NCI-H82 treated with DMSO at 0.1 percent for 48 hours (cell line): ENCODE measurements around the gene CWC22.
"Not testable (repeated sequence)": the region's sequence is repeated elsewhere in the genome, so short reads cannot be mapped to it uniquely, and the experiment has no call there.

Experiments
- DNase-seq: peaks from one replicate; lab custom pipeline; 2025; ENCODE audit not compliant: unreplicated experiment; lab: John Stamatoyannopoulos, UW

CWC22 gene

DNA sequence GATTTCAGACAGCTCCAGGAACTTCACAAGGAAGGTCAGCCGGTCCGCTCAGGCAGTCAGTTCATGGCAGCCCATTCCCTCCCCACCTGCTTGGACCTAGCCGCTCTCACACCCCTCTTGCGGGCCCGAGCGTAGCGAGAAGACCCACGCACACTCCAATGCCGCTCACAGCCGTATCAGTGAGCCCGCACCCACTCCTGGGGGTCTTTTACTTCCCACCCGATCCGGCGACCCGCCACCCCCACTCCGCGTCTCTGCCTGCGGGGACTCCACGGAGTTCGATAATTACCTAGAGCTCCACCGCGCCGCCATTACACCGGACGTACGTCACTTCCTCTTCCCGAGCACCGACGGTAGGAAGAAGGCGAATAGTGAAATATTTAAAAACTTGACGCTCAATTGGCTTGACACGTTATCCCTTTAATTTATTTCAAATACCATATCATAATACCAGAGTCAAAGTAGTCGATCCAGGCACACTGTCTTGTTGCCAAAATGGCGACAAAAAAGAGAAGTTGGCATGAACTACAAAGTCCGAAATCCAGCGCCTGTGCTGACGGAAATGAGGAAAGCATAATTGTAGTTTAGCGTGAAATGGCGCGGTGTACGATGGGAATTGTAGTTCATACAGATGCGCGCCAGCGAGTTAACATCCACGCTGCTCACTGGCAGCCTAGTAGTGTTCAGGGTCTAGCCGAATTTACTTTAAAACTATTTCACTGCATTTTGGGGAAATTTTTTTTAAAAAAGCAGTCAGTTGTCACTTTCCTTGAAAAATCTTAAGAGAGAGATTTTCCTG lies at the start of gene CWC22:
Gene CWC22 (minus strand): TSS at position 517 of the 799 bp plus-strand sequence. CDS start 13,956 bp downstream, outside the sequence.
- DNase-seq: peak; percentile 95

DNA sequence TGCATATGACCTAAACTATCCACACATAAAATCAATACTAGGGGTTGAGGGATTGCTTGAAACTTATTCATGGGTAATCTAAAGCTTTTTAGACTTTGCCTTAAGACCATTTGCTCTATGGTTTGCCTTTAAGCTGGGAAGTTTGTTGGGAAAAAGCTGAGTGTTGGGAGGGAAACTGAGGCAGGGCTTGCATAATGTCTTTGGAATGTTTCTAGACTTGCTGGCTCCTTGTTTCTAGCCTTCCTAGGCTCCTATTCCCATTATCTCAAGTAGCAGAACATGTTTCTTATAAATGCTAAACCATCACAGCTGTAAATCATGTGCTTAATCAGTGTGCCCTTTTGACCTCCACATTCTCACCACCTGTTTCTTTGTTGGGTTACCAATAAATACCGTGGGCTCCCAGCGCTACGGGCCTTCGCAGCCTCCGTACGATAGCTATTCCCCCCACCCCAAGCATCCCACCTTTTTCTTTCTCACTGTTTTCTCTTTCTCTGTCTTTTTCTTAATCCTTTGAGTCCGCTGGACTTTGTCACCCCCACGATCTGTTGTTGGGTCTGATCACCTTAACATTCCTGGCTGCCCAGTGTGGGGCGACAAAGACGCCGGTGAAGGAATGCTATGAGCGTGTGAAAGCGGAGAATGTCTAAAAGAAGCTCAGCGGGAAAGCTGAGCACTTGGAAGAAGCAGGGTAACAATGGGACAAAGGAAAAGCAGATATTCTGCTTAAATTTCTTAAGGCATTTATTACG lies 49.4 kb upstream of the CWC22 start:
- DNase-seq: peak; percentile 8

DNA sequence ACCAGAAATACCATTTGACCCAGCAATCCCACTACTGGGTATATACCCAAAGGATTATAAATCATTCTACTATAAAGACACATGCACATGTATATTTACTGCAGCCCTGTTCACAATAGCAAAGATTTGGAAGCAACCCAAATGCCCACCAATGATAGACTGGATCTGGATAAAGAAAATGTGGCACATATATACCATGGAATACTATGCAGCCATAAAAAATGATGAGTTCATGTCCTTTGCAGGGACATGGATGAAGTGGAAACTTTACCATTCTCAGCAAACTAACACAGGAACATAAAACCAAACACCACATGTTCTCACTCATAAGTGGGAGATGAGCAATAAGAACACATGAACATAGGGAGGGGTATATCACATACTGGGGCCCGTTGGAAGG lies 47.5 kb upstream of the CWC22 start:
- not testable (repeated sequence) for DNase-seq

DNA sequence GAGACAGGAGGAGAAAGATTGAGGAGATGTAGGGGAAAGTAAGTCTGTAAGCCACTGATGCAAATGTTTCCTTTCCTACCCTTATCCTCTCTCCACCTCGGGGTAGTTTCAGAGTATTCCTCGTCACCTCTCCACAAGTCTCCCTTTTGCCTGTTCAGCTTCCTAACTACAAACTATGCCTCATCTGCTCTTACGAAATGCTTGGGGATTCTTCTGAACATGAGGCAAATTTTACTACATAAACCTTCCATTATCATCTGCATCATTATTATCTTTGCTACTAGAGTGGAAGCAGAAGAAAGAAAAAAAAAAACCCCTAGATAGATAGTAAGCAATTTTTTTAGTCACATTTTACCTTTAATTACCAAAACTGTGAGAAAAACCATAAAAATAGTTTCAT lies 43.1 kb upstream of the CWC22 start:
- DNase-seq: no peak

DNA sequence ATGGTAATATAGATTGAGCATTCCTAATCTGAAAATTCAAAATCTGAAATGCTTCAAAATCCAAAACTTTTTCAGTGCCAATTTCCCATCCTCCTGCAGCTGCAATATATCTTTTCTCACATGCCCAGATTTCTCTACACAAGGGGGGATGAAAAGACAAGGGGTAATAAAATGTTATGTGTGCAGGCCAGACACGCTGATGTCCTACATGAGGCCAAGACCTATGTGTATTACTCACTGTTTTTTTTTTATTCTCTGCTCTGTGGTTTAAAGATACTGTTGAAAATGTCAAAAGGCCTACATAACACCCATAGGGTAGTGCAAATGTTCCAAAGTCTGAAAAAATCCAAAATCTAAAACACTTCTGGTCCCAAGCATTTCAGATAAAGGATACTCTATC lies 41.2 kb upstream of the CWC22 start:
- DNase-seq: no peak

DNA sequence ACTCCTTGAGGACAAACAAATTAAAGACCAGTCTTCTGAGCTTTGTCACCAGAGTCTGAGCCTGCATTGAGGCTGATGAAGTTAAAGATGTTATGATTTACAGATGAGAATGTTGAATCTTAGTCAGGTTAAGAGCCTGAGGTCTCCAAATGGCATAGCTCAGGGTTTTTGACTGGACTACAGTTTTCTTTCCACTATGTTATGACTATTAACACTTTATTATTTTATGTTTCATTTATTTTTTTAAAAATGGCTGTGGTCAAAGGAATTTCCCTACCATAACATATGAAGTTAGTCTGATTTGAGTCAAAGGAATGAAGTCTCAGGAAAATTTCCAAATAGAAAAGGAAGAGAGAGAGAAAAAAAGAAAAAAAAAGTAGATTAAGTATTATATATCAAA lies 39.7 kb upstream of the CWC22 start:
- DNase-seq: no peak

DNA sequence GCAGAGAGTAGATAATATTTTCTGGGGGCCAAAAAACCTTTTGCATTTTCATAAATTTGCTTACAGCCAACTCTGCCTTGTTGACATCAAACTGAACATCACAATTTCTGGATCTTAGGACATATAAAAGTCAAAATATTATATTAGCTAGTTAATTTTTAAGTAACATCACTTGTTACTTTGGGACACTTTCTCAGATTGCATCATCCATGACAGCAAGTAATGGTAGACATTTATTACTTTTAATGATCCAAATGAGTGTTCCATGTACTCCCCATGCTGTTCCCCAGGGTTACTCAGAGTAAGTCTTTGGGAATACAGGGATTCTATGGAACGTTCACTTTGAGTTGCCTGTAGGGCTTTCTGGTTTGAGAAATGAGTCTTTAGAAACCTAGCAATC lies 39.1 kb upstream of the CWC22 start:
- DNase-seq: no peak

DNA sequence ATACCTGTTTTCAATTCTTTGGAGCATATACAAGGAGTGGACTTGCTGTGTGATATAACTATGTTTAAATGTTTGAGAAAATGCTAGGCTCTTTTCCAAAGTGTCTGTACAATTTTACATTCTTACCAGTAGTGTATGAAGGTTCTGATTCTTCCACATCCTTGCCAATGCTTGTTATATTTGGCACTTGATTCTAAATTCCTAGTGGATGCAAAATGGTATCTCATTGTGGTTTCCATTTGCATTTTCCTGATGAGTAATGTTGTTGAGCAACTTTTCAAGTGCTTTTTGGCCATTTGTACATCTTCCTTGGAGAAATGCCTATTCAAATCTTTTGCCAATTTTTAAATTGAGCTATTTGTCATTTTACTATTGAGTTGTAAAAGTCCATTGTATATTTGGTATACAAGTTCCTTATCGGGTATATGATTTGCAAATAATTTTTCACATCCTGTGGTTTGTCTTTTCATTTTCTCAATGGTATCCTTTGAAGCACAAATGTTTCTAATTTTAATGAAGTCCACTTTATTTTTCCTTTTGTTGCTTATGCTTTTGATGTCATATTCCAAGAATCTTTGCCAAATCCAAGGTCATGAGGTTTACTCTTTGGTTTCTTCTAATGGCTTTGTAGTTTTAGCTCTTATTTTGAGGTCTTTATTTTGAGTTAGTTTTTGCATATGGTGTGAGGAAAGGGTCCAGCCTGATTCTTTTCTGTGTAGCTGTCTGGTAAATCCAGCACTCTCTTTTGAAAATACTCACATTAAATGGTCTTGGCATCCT lies 33.2 kb upstream of the CWC22 start:
- DNase-seq: no peak

DNA sequence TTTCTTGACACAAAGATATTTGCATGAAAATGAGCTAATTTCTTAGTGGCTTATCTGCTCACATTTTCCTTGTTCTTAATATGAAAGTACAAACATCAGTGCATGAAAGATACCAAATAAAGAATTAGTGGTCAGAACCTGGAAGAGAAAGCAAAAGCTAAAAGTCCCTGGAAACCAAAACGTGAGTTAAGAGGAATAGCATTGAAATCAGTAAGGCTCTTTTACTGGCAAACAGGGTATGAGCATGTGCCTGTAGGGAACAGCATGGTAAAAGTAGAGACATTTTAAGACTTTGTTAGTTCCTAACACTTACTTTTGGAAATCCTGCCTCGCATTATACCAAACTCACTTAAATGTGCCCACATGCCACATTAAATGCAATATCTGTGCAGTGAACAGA lies 31.9 kb upstream of the CWC22 start:
- DNase-seq: no peak

DNA sequence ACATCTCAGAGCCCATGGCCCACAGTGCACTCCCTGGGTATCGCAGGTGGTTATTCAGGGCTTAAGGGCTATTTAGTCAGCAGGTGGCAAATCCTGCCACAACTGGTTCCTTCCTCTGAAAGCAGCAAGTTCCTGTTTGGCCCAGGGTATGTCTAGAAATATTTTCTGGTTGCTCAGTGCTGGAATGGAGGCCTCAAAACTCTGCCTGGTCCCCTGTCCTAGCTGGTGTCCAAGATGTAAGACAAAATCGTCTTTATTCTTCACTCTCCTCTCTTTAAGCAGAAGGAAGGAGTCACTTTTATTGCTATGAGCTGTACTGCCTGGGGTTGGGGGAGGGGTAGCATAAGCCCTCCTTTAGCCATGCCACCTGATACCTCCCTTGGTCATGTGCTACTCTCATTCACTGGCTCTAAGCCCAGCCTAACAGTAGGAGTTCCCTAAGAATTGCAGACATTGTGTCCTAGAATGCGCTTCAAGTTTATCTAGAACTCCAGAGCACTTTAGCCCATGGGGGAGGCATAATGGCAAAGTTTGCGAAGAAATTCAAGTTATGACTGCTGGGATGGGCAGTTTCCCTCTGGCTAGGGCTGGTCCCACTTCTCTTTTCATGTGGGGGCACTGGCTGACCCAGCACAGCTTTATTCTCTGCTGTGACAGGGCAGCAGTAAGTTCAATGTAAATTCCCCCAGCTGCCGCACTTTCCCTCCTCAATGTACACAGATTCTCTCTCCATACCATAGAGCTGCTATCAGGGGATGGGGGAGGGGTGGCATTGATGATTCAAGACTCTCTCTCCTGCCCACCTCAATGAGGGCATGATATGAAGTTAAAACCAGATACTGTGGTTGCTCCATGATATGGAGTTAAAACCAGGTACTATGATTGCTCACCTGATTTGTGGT lies 27.1 kb upstream of the CWC22 start:
- peak; percentile 17 for DNase-seq

DNA sequence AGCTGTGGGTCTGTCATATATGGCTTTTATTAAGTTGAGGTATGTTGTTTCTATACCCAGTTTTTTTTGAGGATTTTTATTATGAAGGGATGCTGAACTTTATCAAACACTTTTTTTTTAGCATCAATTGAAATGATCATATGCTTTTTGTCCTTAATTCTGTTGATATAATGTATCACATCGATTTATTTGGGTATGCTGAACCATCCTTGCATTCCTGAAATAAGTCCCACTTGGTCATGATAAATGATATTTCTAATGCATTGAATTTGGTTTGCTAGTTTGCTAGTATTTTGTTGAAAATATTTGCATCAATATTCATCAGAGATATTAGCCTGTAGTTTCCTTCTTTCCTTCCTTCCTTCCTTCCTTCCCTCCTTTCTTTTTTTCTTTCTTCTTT lies 22.5 kb upstream of the CWC22 start:
- DNase-seq: no peak

DNA sequence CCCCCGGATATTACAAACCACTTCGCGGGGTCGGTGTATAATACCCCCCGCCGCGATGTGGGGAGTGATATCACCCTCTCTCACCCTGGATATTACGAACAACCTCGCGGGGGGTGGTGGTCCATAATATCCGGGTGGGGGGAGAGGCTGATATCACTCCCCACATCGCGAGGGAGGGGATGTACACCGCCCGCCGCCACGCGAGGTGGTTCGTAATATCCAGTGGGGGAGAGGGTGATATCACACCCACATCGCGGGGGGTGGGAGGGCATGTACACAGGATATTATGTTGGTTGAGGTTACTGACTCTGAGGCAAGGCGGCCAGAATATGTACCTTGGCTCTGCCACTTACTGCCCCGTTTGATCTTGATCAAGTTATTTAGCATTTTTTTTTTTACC lies 14.8 kb upstream of the CWC22 start:
- DNase-seq: no peak

DNA sequence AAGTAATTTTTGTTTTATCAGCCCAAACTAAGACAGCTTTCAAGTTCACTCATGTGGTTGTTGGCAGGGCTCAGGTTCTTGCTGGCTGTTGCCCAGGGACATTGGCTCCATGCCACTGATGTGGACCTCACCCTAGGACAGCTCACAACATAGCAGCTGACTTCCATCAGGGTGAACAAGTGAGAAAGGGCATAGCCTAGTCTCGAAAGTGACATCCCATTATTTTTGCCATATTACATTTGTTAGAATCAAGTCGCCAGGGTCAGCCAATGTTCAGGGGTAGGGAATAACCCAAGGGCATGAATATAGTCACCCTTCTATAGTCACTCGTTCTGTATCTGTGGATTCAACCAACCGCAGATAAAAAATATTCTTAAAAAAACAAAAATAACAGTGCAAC lies 10.7 kb upstream of the CWC22 start:
- DNase-seq: no peak

DNA sequence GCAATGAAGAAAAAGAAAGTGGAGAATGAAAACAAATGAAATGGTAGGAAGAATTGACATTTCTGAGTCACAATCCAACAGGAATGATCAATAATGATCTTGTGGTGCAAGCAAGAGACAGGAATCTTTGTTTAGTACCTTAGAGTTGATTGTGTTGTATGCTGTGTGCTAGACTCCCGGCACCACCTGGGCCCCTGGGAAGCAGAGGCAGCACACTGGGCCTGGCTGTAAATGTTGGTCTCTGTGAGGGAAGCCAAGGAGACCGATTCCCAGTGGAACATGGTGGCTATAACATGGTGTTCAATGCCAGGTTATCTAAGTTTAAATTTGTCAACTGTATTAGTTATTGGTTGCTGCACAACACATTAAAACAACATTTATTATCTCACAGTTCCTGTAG lies 9.8 kb upstream of the CWC22 start:
- DNase-seq: no peak

DNA sequence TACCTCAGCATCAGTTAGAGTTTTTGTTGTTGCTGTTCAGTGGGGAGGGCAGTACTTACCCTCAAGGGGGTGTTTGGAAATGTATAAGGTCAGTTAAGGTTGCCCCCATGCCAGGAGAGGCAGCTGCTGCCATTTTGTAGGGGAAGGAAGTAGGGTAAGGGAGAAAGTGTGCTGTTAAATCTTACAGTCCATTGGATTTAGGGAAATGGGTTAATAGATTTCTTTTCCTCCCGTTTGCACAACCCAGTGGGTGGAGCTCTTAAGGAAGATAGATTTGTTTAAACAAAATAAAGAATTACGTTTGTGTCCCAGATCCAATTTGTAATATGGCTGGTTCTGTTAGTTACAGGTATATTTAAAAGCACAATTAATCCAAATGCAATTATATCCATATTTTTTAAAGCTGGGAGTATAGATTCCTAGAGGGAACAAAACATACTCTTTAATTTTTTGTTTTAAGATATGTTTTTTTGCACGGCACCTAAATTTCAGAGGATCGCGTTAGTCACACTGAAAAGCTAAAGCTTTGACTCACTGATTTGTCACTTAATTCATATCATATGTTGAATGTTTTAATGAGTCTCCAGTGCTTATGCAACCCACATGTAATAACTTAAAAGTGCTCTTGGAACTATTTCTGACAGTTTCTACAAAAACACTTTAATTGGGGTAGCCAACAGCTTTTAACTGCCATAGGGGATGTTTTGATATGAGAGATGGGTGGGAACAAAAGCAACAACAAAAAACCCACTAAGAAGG lies 9.0 kb upstream of the CWC22 start:
- DNase-seq: no peak

DNA sequence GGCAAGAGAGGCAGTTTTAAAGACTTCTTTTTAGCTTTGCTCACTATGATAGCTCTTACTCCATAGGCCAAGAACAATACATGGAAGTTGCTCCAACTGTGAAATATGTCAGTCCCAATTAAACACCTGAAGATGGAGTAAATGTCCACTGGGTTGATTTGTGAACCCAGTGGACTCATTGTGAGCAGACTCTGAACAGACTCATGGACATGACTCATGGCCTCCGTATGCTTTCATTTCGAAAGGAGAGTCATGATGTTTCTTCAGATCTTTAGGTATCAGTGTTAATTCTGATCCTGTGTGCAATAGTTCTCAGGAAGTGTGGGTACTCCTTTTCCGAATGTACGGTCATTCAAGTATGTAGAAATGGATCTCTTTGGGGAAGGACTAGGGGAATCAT lies 5.4 kb upstream of the CWC22 start:
- no peak for DNase-seq

DNA sequence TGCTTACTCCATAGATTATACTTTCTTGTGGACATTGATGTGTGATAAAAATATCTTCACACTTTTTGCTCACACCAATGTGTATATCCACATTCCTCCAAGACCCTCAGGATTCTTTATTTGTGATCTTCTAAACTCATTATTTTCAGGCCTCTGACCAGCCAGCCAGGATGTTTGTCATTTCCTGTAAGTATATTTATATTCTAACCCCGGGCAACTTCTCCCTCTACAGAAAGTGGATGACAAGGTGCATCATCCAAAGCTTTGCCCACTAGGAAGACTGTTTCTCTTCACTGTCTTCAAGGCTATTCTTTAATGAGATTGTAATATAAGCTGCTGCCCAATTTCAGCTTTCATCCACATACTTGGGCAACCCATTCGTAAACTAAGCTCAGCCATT lies 3.6 kb upstream of the CWC22 start:
- DNase-seq: no peak

DNA sequence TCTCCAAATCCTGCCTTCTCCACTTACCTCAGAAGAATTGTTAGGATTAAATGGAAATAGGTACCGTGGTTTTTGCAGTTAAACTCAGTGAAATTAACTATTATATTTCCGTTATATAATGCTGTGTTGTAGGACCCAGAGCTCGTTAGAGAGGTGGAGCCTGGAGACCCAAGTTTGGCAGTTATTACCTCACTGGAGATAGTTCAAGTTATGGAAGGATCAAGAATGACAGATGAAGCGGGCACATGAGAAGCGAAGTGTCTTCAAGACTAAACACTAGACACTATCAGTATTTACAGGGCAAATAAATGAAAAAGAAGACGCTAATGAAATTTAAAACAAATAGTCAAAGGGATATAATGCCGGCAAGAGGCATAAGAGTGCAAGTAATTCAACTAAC lies 866 bp downstream of the CWC22 start:
- no peak for DNase-seq

DNA sequence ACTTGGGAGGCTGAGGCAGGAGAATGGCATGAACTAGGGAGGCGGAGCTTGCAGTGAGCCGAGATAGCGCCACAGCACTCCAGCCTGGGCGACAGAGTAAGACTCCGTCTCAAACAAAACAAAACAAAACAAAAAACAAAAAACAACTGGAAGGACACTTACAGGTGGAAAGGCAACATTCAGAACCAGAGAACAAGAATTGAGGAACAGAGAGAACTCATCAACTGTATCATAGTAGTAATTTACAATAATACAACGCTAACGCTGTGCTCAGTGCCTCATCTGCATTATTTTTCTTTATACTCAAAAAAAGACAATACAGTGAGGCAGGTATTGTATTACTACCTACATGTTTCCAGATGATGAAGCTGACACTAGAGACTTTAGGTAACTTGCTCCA lies 1.6 kb downstream of the CWC22 start:
- not testable (repeated sequence) for DNase-seq

DNA sequence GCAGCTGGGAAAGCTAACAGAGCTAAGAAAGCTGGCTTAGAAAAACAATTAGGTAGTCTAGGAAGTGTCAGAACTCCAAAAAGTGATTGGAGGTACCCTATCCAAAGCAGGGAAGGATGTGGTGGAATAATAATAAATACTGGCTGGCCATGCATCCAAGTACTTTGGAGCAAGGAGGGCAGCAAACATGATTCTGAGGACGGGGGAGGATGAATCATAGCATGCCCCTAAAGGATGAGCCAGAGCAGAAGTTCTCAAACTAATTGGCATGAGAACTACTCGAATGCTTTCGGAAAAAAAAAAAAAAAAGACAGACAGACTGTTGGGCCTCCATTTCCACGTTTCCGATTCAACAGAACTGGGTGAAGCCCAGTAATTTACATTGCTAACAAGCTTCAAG lies 2.4 kb downstream of the CWC22 start:
- DNase-seq: no peak
